HCT116 (cell line): ENCODE measurements around the gene TMEM203.
A peak's percentile ranks its signal among the peaks of the same experiment; 100 is the strongest.

Experiments used
- ELF1 ChIP-seq: IDR thresholded peaks from 2 replicates; pipeline ENCODE4 v1.6.1; 2012; ENCODE audit warnings: low read depth, borderline replicate concordance
- EZH2 ChIP-seq: fragments of 200-600 bp; sonication (generic); IDR thresholded peaks from 2 replicates; pipeline ENCODE4 v1.6.1; 2017; ENCODE audit warnings: antibody characterized with exemption, mixed run types
- EZH2phosphoT487 ChIP-seq: fragments of 200-600 bp; IDR thresholded peaks from 2 replicates; pipeline ENCODE4 v1.6.1; 2018; ENCODE audit warnings: antibody characterized with exemption, borderline replicate concordance
- POLR2A ChIP-seq: IDR thresholded peaks from 2 replicates; pipeline ENCODE4 v1.7.0; 2011; ENCODE audit warnings: borderline replicate concordance; ENCODE audit not compliant: insufficient read depth, insufficient read length; ENCODE audit errors: extremely low read depth
- SP1 ChIP-seq: IDR thresholded peaks from 2 replicates; pipeline ENCODE4 v1.6.1; 2012; ENCODE audit warnings: low read depth
- YY1 ChIP-seq: IDR thresholded peaks from 2 replicates; pipeline ENCODE4 v1.6.1; 2011; ENCODE audit warnings: low read length, low read depth, moderate library complexity, mild to moderate bottlenecking; ENCODE audit not compliant: insufficient replicate concordance; ENCODE audit errors: extremely low read depth
- TF ChIP-seq, protein P1 (sequence below): IDR thresholded peaks from 2 replicates; pipeline ENCODE4 v1.6.1; 2011; ENCODE audit warnings: mild to moderate bottlenecking, low read length, moderate library complexity; ENCODE audit not compliant: insufficient replicate concordance; ENCODE audit errors: extremely low read depth
- TF ChIP-seq, protein P2 (sequence below), 3 experiments: fragments of 200-600 bp in 1 of 3; sonication (generic) in 1 of 3; IDR thresholded peaks in 2 of 3; conservative IDR thresholded peaks in 1 of 3; 2 replicates each; pipeline ENCODE4 v1.5.1; 2012 to 2017; ENCODE audit warnings: low read depth in 2 of 3, low read length in 2 of 3, antibody characterized with exemption in 1 of 3, borderline replicate concordance in 1 of 3, control low read depth in 1 of 3, mild to moderate bottlenecking in 1 of 3, mixed read lengths in 1 of 3, mixed run types in 1 of 3, moderate library complexity in 1 of 3; ENCODE audit not compliant: insufficient read depth in 1 of 3

DNA sequence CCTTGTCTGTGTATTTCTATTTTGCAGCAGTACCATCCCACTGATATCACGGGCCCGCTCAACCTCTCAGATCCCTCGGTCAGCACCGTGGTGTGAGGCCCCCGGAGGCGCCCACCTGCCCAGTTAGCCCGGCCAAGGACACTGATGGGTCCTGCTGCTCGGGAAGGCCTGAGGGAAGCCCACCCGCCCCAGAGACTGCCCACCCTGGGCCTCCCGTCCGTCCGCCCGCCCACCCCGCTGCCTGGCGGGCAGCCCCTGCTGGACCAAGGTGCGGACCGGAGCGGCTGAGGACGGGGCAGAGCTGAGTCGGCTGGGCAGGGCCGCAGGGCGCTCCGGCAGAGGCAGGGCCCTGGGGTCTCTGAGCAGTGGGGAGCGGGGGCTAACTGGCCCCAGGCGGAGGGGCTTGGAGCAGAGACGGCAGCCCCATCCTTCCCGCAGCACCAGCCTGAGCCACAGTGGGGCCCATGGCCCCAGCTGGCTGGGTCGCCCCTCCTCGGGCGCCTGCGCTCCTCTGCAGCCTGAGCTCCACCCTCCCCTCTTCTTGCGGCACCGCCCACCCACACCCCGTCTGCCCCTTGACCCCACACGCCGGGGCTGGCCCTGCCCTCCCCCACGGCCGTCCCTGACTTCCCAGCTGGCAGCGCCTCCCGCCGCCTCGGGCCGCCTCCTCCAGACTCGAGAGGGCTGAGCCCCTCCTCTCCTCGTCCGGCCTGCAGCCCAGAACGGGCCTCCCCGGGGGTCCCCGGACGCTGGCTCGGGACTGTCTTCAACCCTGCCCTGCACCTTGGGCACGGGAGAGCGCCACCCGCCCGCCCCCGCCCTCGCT, 37.5 kb downstream of the TMEM203 start:
- TF ChIP-seq, protein P1, sequence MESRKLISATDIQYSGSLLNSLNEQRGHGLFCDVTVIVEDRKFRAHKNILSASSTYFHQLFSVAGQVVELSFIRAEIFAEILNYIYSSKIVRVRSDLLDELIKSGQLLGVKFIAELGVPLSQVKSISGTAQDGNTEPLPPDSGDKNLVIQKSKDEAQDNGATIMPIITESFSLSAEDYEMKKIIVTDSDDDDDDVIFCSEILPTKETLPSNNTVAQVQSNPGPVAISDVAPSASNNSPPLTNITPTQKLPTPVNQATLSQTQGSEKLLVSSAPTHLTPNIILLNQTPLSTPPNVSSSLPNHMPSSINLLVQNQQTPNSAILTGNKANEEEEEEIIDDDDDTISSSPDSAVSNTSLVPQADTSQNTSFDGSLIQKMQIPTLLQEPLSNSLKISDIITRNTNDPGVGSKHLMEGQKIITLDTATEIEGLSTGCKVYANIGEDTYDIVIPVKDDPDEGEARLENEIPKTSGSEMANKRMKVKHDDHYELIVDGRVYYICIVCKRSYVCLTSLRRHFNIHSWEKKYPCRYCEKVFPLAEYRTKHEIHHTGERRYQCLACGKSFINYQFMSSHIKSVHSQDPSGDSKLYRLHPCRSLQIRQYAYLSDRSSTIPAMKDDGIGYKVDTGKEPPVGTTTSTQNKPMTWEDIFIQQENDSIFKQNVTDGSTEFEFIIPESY: no peak
- TF ChIP-seq EZH2 (no peak), POLR2A (peak; percentile 20), EZH2phosphoT487 (no peak), ELF1 (no peak), SP1 (no peak), YY1 (no peak)
- TF ChIP-seq, protein P2, sequence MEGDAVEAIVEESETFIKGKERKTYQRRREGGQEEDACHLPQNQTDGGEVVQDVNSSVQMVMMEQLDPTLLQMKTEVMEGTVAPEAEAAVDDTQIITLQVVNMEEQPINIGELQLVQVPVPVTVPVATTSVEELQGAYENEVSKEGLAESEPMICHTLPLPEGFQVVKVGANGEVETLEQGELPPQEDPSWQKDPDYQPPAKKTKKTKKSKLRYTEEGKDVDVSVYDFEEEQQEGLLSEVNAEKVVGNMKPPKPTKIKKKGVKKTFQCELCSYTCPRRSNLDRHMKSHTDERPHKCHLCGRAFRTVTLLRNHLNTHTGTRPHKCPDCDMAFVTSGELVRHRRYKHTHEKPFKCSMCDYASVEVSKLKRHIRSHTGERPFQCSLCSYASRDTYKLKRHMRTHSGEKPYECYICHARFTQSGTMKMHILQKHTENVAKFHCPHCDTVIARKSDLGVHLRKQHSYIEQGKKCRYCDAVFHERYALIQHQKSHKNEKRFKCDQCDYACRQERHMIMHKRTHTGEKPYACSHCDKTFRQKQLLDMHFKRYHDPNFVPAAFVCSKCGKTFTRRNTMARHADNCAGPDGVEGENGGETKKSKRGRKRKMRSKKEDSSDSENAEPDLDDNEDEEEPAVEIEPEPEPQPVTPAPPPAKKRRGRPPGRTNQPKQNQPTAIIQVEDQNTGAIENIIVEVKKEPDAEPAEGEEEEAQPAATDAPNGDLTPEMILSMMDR (IDR thresholded peaks at IDR 0.05 in 2 of 3, conservative IDR thresholded peaks at IDR 0.05 in 1 of 3; ENCODE audit: borderline replicate concordance in 1 of 3, insufficient read depth in 1 of 3, low read depth in 2 of 3, low read length in 2 of 3): no peak
